ENCODE data around the gene CLEC12A. TPM values are rescaled to one million over a fixed set of nuclear protein-coding genes. Genes with fewer than 3 reads are reported as not detected.

The CLEC12A gene
- total and polyA plus RNA-seq, 9 donors, result 0.46 to 1.8 (median 0.97) TPM; not detected in 4

DNA sequence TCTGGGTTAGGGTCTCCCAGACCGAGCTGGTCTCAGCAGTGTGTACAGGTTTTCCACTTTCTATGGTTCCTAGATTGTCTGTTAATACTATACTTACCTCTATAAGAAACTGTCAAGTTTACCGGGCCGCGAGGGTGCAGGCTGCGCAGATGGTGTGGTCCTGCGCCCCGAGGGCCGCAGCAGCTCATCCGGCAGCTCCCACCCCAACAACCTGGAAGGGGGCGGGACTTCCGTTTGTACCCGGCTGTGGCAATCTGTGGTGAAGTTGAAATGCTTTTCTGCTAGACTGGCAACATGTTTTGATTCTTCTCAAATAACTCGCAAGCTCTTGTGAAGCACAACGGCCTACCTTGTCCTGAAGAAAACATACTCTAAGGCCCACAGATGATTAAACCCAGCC, 59.2 kb downstream of the CLEC12A start, which contains the start of gene CLEC9A:
CLEC9A (plus strand) TSS at position 237 of the 400 bp plus-strand sequence. CDS start 22,006 bp downstream, outside the sequence.
- DNase-seq, result no peak
- Histone ChIP-seq H3K4me1 (ENCODE audit: insufficient read depth) (no peaks in the 10 kb centered on the region), H3K36me3 (no peaks in the 10 kb centered on the region), H3K27me3 (no peaks in the 10 kb centered on the region), H3K9me3 (no peaks in the 10 kb centered on the region), H3K27ac (no peak within 1 kb of the TSS), H3K4me3 (no peak within 1 kb of the TSS)
- TF ChIP-seq CTCF (IDR thresholded peaks at IDR 0.05) (no peak), POLR2A (IDR thresholded peaks at IDR 0.05) (no peak), EP300 (IDR thresholded peaks at IDR 0.05) (no peak)
- intact Hi-C loops (cut with DNase I), result loop anchor here in 3 of 4 donors (5.0 to 10.0 kb wide), 3 partner anchors 104 to 114 kb away; partner anchors contain the start of gene CLEC7A (in 1 of the 3)
- 94% methylated on average over 14 of the region's 14 CpGs for WGBS, 3 donors

GRCh38 chr12:10031321-10031720, 60.1 kb downstream of the CLEC12A start:
- Histone ChIP-seq H3K27me3 (no peaks in the 10 kb centered on the region), H3K4me1 (ENCODE audit: insufficient read depth) (no peaks in the 10 kb centered on the region), H3K4me3 (no peak overlapping the region), H3K9me3 (no peaks in the 10 kb centered on the region), H3K27ac (no peak overlapping the region), H3K36me3 (no peaks in the 10 kb centered on the region)
- DNase-seq, result no peak
- 55 to 61% (median 60%) methylated on average over 4 of the region's 4 CpGs for WGBS, 3 donors
- TF ChIP-seq EP300 (IDR thresholded peaks at IDR 0.05) (no peak), POLR2A (IDR thresholded peaks at IDR 0.05) (no peak), CTCF (IDR thresholded peaks at IDR 0.05) (no peak)
- intact Hi-C loops (cut with DNase I), result loop anchor here in 3 of 4 donors (5.0 to 10.0 kb wide), 3 partner anchors 103 to 113 kb away; partner anchors contain the start of gene CLEC7A (in 1 of the 3)

- DNase-seq, result no peak
- Histone ChIP-seq H3K27ac (no peak overlapping the region), H3K9me3 (no peaks in the 10 kb centered on the region), H3K27me3 (no peaks in the 10 kb centered on the region), H3K4me1 (ENCODE audit: insufficient read depth) (no peaks in the 10 kb centered on the region), H3K36me3 (no peaks in the 10 kb centered on the region), H3K4me3 (no peak overlapping the region)
- WGBS, 3 donors, result 47 to 66% (median 63%) methylated on average over 5 of the region's 5 CpGs
- intact Hi-C loops (cut with DNase I), result loop anchor here in 3 of 4 donors (5.0 to 10.0 kb wide), 3 partner anchors 103 to 113 kb away; partner anchors contain the start of gene CLEC7A (in 1 of the 3)
- TF ChIP-seq CTCF (IDR thresholded peaks at IDR 0.05), result no peak
- TF ChIP-seq POLR2A (IDR thresholded peaks at IDR 0.05), result no peak
- TF ChIP-seq EP300 (IDR thresholded peaks at IDR 0.05), result no peak
These were observed 60.6 kb downstream of the CLEC12A start for GRCh38 chr12:10031771-10032175.

DNA sequence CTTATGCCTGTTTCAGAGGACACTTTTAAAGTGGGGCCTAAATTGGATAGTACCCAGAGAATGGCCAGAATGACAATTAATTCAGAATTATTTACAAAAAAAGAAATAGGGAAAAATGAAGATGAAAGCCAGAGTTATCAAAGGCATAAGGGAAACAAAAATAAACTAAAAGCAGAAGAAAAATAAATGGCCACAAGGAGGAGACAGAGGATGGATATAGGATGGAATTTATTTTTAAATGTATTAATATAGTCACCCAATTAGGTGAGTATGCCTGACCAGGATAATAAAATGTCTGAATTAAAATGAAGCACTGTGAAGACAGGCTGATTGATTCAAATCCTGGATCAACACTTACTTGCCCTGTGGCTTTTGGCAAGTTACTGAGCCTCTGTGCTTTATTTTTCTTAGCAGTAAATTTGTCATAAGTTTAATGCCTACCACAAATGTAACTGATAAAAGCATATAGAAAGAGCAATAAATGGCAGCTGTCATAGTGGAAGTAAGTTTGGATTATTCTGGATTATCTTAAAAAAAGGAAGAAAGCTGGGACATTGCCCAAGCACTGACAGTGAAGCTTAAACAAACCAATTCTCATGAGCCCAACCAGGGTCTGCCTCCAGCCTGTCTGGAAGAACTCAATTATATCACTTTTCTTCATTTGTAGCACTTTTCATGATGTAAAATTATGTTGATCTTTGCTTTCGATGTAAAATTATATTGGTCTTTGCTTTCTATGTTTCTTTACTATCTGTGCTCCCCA, 62.8 kb downstream of the CLEC12A start:
- Histone ChIP-seq H3K27ac (no peak overlapping the region), H3K36me3 (no peaks in the 10 kb centered on the region), H3K4me1 (ENCODE audit: insufficient read depth) (no peaks in the 10 kb centered on the region), H3K27me3 (no peaks in the 10 kb centered on the region), H3K9me3 (no peaks in the 10 kb centered on the region), H3K4me3 (no peak overlapping the region)
- DNase-seq, result no peak
- 63 to 68% (median 66%) methylated on average over 1 of the region's 1 CpG for WGBS, 3 donors
- no peak for TF ChIP-seq POLR2A (IDR thresholded peaks at IDR 0.05)
- TF ChIP-seq CTCF (IDR thresholded peaks at IDR 0.05), result peak in 2 of 3 donors; percentile 13 to 55
- no peak for TF ChIP-seq EP300 (IDR thresholded peaks at IDR 0.05)
- intact Hi-C loops (cut with DNase I), result loop anchor here in 3 of 4 donors (5.0 to 10.0 kb wide), 3 partner anchors 101 to 111 kb away; partner anchors contain the start of gene CLEC7A (in 1 of the 3)

Other genes with a start within 250 kb of the CLEC12A start
- under 1 TPM in 2 of 7 donors, not detected in 5; 0.53 to 0.60 TPM for gene CLECL1, start 238.3 kb upstream of the CLEC12A start, total RNA-seq
- gene CLECL1, start 238.3 kb upstream of the CLEC12A start, polyA plus RNA-seq, result under 1 TPM; 0.58 to 0.73 TPM
- gene CD69, start 210.5 kb upstream of the CLEC12A start, total RNA-seq, result 1 to 10 TPM in 6 of 7 donors, under 1 TPM in 1; 0.63 to 7.8 (median 2.3) TPM
- 1 to 10 TPM; 2.1 to 6.6 TPM for gene CD69, start 210.5 kb upstream of the CLEC12A start, polyA plus RNA-seq
- under 1 TPM in 2 of 7 donors, not detected in 5; 0.28 to 0.50 TPM for gene KLRF1, start 143.9 kb upstream of the CLEC12A start, total RNA-seq
- gene KLRF1, start 143.9 kb upstream of the CLEC12A start, polyA plus RNA-seq, result 1 to 10 TPM in 1 of 2 donors, under 1 TPM in 1; 0.17 to 1.1 TPM
- 10 to 100 TPM; 16.4 to 60.4 (median 26.0) TPM for gene CLEC2B, start 102.1 kb upstream of the CLEC12A start, total RNA-seq
- gene CLEC2B, start 102.1 kb upstream of the CLEC12A start, polyA plus RNA-seq, result 10 to 100 TPM; 27.1 to 31.6 TPM
- not detected for gene KLRF2, start 89.9 kb upstream of the CLEC12A start, total RNA-seq
- gene KLRF2, start 89.9 kb upstream of the CLEC12A start, polyA plus RNA-seq, result not detected
- not detected for gene CLEC2A, start 39.0 kb upstream of the CLEC12A start, total RNA-seq
- gene CLEC2A, start 39.0 kb upstream of the CLEC12A start, polyA plus RNA-seq, result not detected
- under 1 TPM in 1 of 7 donors, not detected in 6; 0.26 TPM for gene CLEC1B, start 27.7 kb downstream of the CLEC12A start, total RNA-seq
- gene CLEC1B, start 27.7 kb downstream of the CLEC12A start, polyA plus RNA-seq, result under 1 TPM; 0.06 to 0.47 TPM
- gene CLEC12B, start 39.2 kb downstream of the CLEC12A start, total RNA-seq, result not detected
- under 1 TPM in 1 of 2 donors, not detected in 1; 0.05 TPM for gene CLEC12B, start 39.2 kb downstream of the CLEC12A start, polyA plus RNA-seq
- under 1 TPM in 3 of 7 donors, not detected in 4; 0.22 to 0.51 (median 0.46) TPM for gene CLEC9A, start 59.3 kb downstream of the CLEC12A start, total RNA-seq
- under 1 TPM; 0.04 to 1.00 TPM for gene CLEC9A, start 59.3 kb downstream of the CLEC12A start, polyA plus RNA-seq
- 10 to 100 TPM in 1 of 7 donors, 1 to 10 TPM in 6; 1.5 to 11.5 (median 4.1) TPM for gene CLEC1A, start 127.6 kb downstream of the CLEC12A start, total RNA-seq
- 10 to 100 TPM in 1 of 2 donors, 1 to 10 TPM in 1; 4.8 to 13.8 TPM for gene CLEC1A, start 127.6 kb downstream of the CLEC12A start, polyA plus RNA-seq
- 10 to 100 TPM in 1 of 7 donors, 1 to 10 TPM in 6; 2.9 to 12.7 (median 3.7) TPM for gene CLEC7A, start 158.8 kb downstream of the CLEC12A start, total RNA-seq
- gene CLEC7A, start 158.8 kb downstream of the CLEC12A start, polyA plus RNA-seq, result 1 to 10 TPM; 1.9 to 3.4 TPM
- 10 to 100 TPM in 1 of 7 donors, 1 to 10 TPM in 3, under 1 TPM in 3; 0.71 to 12.3 (median 1.1) TPM for gene OLR1, start 200.7 kb downstream of the CLEC12A start, total RNA-seq
- gene OLR1, start 200.7 kb downstream of the CLEC12A start, polyA plus RNA-seq, result under 1 TPM; 0.10 to 0.48 TPM
- under 1 TPM in 2 of 7 donors, not detected in 5; 0.07 to 0.69 TPM for gene TMEM52B, start 207.6 kb downstream of the CLEC12A start, total RNA-seq
- gene TMEM52B, start 207.6 kb downstream of the CLEC12A start, polyA plus RNA-seq, result under 1 TPM; 0.04 to 0.10 TPM
- gene GABARAPL1, start 241.5 kb downstream of the CLEC12A start, total RNA-seq, result 100 to 1,000 TPM in 2 of 7 donors, 10 to 100 TPM in 5; 53.1 to 139 (median 96.1) TPM
- gene GABARAPL1, start 241.5 kb downstream of the CLEC12A start, polyA plus RNA-seq, result 100 to 1,000 TPM in 1 of 2 donors, 10 to 100 TPM in 1; 58.7 to 186 TPM